DND-41 (cell line): Measurements from ENCODE around the gene DIDO1.

ENCODE experiments used
- ATAC-seq: fragments of 200-7000 bp; cut with Tn5 transposase; 3 replicates; pipeline ENCODE4 v1.9.1; 2021; ENCODE audit warnings: low read depth; ENCODE audit not compliant: insufficient read depth
- DNase-seq: peaks from one replicate; pipeline ENCODE4 v3.0.0-alpha.2; 2020
- H2AFZ ChIP-seq: 2 replicates; pipeline ENCODE4 v1.6.0; 2012; ENCODE audit warnings: low read depth, low read length
- H3K27ac ChIP-seq: 2 replicates; pipeline ENCODE4 v1.5.1; 2012; ENCODE audit warnings: low read length, inconsistent platforms
- H3K27me3 ChIP-seq: fragments of 200-600 bp; sonication (generic); 2 replicates; pipeline ENCODE4 v1.6.0; 2012; ENCODE audit warnings: low read length, mild to moderate bottlenecking, inconsistent platforms; ENCODE audit not compliant: insufficient read depth, poor library complexity
- H3K36me3 ChIP-seq: 2 replicates; pipeline ENCODE4 v1.5.1; 2012; ENCODE audit warnings: low read length, inconsistent platforms; ENCODE audit not compliant: insufficient read depth
- H3K4me1 ChIP-seq: 2 replicates; pipeline ENCODE4 v1.5.1; 2012; ENCODE audit warnings: mild to moderate bottlenecking, low read length; ENCODE audit not compliant: insufficient read depth
- H3K4me2 ChIP-seq: 2 replicates; pipeline ENCODE4 v1.6.0; 2012; ENCODE audit warnings: mild to moderate bottlenecking, moderate library complexity, low read length, inconsistent platforms; ENCODE audit not compliant: insufficient read depth
- H3K4me3 ChIP-seq, 2 experiments: fragments of 200-600 bp in 1 of 2; shearing (Covaris generic) in 1 of 2; 2 replicates each; pipeline ENCODE4 v1.5.1; 2012 to 2016; ENCODE audit warnings: inconsistent platforms in 2 of 2, low read length in 2 of 2, mild to moderate bottlenecking in 2 of 2, low read depth in 1 of 2, moderate library complexity in 1 of 2
- H3K79me2 ChIP-seq: 2 replicates; pipeline ENCODE4 v1.6.0; 2012; ENCODE audit warnings: low read length, inconsistent platforms; ENCODE audit not compliant: insufficient read depth
- H3K9ac ChIP-seq: 2 replicates; pipeline ENCODE4 v1.6.0; 2012; ENCODE audit warnings: low read depth, mild to moderate bottlenecking, inconsistent platforms, low read length, moderate library complexity
- H3K9me3 ChIP-seq: 2 replicates; pipeline ENCODE4 v1.5.1; 2012; ENCODE audit warnings: low read length, moderate library complexity, mild to moderate bottlenecking, inconsistent platforms; ENCODE audit not compliant: insufficient read depth, severe bottlenecking
- H4K20me1 ChIP-seq: 2 replicates; pipeline ENCODE4 v1.6.0; 2012; ENCODE audit warnings: low read length; ENCODE audit not compliant: insufficient read depth
- CTCF ChIP-seq: IDR thresholded peaks from 2 replicates; pipeline ENCODE4 v1.5.1; 2012; ENCODE audit warnings: borderline replicate concordance, low read length, moderate library complexity, mild to moderate bottlenecking; ENCODE audit not compliant: poor library complexity, severe bottlenecking; ENCODE audit errors: extremely low read depth
- EZH2 ChIP-seq: IDR thresholded peaks from 3 replicates; pipeline ENCODE4 v1.6.1; 2012; ENCODE audit warnings: borderline replicate concordance, low read depth, mild to moderate bottlenecking, moderate library complexity, low read length, inconsistent platforms; ENCODE audit not compliant: severe bottlenecking

The DIDO1 gene

GRCh38 chr20:62839261-62839660 lies 87.0 kb downstream of the DIDO1 start:
- no peaks in the 10 kb centered on the region for H3K27me3 ChIP-seq
- no peaks in the 10 kb centered on the region for H3K9me3 ChIP-seq
- H3K79me2 ChIP-seq: no peaks in the 10 kb centered on the region
- H3K4me1 ChIP-seq: no peaks in the 10 kb centered on the region
- H2AFZ ChIP-seq: no peak overlapping the region
- no peak overlapping the region for H3K4me2 ChIP-seq
- no peak overlapping the region for H3K9ac ChIP-seq
- no peaks in the 10 kb centered on the region for H4K20me1 ChIP-seq
- H3K36me3 ChIP-seq: peaks cover 7% of the 10 kb centered on the region; the same call in 1 of the 2 replicates
- TF ChIP-seq EZH2 (no peak), CTCF (no peak)
- no peak for ATAC-seq
- DNase-seq: no peak
- no peak overlapping the region for H3K27ac ChIP-seq
- no peak overlapping the region for H3K4me3 ChIP-seq

- no peak overlapping the region for H3K9ac ChIP-seq
These were observed 88.0 kb downstream of the DIDO1 start for GRCh38 chr20:62838128-62838891.

GRCh38 chr20:62837790-62838127 lies 88.5 kb downstream of the DIDO1 start:
- no peaks in the 10 kb centered on the region for H3K9me3 ChIP-seq
- no peaks in the 10 kb centered on the region for H3K79me2 ChIP-seq
- no peak for DNase-seq
- H3K4me3 ChIP-seq: no peak overlapping the region
- ATAC-seq: no peak
- H4K20me1 ChIP-seq: no peaks in the 10 kb centered on the region
- no peaks in the 10 kb centered on the region; the same call in 1 of the 2 replicates for H3K36me3 ChIP-seq
- no peak overlapping the region for H3K27ac ChIP-seq
- no peak for TF ChIP-seq CTCF
- no peak for TF ChIP-seq EZH2
- no peak overlapping the region for H3K4me2 ChIP-seq
- no peak overlapping the region for H2AFZ ChIP-seq
- H3K4me1 ChIP-seq: 0 out of 2 replicates have a peak, but pooled peaks cover 3% of the 10 kb centered on the region
- no peak overlapping the region for H3K9ac ChIP-seq
- H3K27me3 ChIP-seq: no peaks in the 10 kb centered on the region

More at GRCh38 chr20:62838128-62838891, 88.0 kb downstream of the DIDO1 start:
- H2AFZ ChIP-seq: no peak overlapping the region
- no peak overlapping the region for H3K4me2 ChIP-seq
- H3K4me1 ChIP-seq: no peaks in the 10 kb centered on the region
- no peak overlapping the region for H3K27ac ChIP-seq
- no peak for ATAC-seq
- H3K4me3 ChIP-seq: no peak overlapping the region
- no peak for TF ChIP-seq CTCF
- no peak for TF ChIP-seq EZH2
- H3K9me3 ChIP-seq: no peaks in the 10 kb centered on the region
- no peaks in the 10 kb centered on the region for H3K79me2 ChIP-seq
- H4K20me1 ChIP-seq: no peaks in the 10 kb centered on the region
- H3K27me3 ChIP-seq: no peaks in the 10 kb centered on the region
- DNase-seq: no peak
- no peaks in the 10 kb centered on the region; the same call in 1 of the 2 replicates for H3K36me3 ChIP-seq
